ENCODE results near the gene THSD7B. TPM values are rescaled to one million over a fixed set of nuclear protein-coding genes. Genes with fewer than 3 reads are reported as not detected.
"Not testable (repeated sequence)": the region's sequence is repeated elsewhere in the genome, so short reads cannot be mapped to it uniquely, and the experiment has no call there.

The THSD7B gene
- polyA plus RNA-seq, 12 donors = 0.52 to 2.0 (median 0.83) TPM; not detected in 2

DNA sequence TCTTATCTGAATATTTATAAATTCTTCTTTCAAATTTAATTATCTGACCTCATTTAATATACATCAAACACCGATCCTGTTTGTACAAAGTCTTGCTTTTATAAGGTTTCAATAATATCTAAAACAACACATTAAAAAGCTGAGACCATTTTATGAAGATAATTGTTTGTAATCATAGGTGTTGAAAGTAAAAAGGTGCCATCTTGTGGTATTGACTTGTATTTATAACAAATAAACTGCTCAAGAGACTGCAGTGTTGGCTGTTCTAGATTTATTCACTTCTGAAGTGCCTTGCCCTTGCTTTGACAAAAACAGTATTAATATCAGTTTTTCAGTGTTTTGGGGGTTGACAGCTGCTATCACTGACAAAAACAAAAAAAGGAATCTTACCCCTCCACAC, 912.1 kb downstream of the THSD7B start:
- no peak for DNase-seq

DNA sequence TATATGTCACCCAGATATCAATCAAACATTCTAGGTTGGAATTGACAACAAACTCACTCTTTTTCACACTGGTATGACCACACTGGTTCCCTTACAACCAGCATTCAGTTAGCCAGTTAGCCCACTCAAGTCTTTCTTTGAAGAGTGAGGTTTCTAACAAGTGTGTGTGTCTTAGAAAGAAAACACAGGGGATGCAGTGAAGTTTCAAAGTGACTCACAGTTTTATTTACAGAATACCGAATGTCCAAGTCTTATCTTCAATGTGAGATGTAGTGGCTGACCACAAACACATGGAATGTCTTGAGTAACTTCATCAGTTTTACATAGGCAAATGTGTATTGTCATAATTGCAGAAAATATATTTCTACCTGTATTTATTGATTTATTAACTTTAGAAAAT, 924.2 kb downstream of the THSD7B start:
- DNase-seq = no peak

DNA sequence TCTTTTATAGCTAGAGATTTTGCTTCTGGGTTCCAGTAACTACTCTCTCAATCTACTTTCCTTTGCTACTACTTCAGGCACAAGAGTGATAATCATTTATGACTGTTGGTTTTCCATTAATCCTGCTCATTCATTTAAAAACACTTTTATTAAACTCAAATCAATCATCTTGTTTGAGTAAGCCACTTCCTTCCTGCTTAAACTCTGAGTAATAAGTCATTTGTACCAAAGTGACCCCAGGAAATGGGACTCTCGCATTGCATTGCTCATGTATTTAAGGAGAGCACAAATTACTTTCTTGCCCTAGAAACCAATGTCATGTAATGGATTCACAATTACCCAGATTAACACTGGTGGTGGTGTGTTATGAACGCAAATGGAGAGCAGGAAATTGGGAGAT, 928.2 kb downstream of the THSD7B start:
- DNase-seq = no peak

DNA sequence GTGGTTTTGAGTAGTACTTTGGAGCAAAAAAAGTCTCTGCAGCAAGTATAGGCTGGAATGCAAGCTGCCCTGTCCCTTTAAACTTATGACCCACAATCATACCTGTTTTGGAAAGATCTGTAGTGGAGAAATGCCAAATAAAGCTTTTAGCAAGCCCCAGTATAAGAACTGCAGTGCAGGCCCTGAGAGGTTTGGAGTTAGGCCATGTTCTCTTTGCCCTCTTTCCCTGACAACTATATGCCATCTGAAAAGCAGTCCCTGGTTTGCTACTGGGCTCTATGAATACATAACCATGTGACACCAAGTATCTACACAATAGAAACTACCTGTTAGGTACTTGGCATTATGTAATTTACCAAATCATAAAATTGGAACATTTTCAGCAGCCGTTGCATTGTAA, 931.6 kb downstream of the THSD7B start:
- DNase-seq = no peak

DNA sequence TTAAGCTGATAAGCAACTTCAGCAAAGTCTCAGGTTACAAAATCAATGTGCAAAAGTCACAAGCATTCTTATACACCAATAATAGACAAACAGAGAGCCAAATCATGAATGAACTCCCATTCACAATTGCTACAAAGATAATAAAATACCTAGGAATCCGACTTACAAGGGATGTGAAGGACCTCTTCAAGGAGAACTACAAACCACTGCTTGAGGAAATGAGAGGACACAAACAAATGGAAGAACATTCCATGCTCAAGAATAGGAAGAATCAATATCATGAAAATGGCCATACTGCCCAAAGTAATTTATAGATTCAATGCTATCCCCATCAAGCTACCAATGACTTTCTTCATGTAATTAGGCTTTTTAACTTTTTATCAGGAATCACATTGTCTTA, 934.9 kb downstream of the THSD7B start:
- not testable (repeated sequence) for DNase-seq

DNA sequence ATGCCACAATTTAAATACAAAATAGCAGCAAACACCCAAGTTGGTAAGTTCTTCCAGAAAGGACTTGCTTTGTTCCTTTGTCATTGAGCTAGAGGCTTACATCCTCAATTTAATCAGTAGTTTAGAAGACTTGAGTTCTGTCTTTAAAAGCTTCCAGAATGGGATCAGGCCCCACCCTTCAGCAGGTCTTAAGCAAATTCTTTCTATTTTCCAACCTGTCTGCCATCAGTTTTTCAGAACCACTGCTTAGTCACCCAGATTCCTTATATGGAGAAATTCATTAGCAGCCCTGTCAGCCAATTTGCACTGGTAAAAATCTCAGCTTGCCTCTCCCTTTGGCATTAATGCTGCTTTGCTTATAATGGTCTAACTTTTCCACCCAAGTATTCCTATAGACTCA, 935.3 kb downstream of the THSD7B start:
- no peak for DNase-seq

DNA sequence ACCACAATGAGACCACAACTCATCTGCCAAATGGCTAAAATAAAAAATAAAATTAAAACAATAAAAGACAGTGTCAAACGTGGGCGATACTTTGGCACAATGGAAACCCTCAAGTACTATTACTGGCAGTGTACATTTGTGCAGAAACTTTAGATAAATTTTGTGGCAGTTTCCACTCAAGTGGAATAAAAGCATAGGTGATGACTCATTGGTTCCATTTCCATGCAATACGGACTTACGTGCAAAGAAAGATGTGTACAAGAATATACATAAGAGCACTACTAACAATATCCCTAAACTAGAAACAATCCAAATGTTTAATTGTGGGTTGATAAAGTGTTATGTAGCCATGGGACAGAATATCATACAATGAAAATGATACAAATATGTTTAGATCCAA, 940.0 kb downstream of the THSD7B start:
- no peak for DNase-seq

DNA sequence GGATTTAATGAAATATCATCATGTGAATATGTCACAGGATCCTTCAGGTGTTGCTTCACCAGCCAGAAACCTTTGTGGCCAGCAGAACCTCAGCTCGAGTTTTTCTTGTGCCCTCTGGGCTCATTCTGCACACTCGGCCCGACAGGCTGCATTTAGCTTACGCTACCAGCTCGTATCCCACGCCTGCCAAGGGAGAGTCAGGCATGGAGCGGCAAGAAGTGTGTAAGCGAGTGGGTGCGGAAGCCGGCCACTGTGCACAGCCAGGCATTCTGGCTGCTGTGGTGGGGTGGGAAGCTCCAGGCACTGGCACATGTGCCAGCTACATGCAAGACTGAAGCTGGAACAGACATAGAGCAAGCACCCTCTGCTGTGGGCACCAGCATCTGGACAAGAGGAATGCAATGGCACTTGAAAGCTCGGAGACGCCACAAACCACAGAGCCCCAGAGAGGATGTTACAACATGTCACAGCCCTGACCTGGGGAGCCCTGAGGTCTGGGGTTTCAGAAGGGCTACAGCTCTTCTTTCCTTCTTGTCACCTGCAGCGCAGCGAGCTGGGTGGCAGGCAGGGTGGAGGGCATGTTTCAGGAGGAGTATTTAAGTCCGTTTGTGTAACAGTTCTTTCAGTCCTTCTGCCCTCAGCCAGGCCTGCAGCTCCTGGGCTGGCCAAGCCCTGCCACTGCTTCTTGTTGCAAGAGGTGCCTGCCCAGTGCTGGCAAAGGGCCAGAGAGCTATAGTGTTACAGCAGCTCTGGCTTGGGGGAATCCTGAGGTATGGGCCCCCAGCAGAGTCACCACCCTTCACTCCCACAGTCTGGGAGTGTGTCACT, 941.7 kb downstream of the THSD7B start:
- no peak for DNase-seq

DNA sequence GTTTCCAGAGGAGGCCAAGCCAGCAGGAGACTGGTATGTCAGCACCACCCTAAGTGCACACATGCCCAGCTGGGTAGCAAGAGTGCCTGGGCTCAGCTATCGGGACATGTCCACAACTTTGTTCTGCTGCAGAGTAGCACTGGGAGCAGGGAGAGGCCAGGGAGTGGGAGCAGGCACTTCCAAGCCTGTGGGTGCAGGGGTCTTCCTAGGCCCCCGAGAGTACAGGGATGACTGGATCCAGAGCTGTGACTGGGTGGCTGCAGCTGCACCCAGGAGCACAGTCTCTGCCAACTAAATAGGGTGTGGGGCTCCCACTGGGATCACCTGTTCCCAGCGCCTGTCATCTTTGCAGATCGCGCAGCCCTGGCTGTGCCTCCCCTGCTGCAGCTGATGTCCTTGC, 943.0 kb downstream of the THSD7B start:
- DNase-seq = no peak

DNA sequence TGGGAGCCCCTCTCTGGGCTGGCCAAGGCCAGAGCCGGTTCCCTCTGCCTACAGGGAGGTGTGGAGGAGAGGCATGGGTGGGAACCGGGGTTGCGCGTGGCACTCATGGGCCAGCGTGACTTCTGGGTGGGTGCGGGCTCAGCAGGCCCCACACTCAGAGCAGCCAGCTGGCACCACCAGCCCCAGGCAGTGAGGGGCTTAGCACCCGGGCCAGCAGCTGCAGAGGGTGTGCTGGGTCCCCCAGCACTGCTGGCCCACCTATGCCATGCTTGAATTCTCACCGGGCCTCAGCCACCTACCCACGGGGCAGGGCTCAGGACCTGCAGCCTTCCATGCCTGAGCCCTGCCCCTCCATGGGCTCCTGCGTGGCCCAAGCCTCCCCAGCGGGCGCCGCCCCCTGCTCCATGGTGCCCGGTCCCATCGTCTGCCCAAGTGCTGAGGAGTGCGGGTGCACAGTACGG, 950.4 kb downstream of the THSD7B start:
- DNase-seq = no peak

DNA sequence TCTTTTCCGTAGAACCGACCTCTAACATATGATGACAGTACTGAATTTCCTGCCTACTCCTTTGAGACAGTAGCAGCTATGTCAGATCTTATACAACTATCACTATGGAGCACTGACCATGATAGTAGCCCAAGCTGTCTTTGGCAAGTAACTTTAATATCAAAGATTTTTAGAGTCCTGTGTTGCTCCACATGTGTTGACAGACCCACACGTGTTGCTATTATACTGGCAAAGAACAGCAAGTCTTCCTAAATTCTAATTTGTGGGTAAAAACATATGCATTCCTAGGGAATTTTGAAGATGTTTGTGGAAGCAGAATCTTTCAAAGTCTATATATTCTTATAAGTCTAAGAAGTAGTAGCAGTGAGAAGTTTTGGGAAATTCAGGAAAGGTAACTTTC, 953.4 kb downstream of the THSD7B start:
- no peak for DNase-seq

DNA sequence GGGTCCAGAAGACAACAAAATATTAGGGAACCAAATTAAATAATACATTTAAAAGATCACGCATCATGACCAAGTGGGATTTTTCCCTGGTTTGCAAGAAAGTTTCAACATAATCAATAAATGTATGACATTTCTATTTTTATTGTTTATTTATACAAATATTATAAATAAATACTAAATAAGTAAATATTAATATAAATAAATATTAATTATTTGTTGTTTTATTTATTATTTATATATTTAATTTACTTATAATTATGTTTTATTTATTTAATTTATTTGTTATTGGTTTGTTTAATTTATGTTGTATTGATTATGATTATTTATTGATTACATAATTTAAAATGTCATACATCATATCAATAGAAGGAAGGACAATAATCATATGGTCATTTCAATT, 956.4 kb downstream of the THSD7B start:
- DNase-seq = no peak

DNA sequence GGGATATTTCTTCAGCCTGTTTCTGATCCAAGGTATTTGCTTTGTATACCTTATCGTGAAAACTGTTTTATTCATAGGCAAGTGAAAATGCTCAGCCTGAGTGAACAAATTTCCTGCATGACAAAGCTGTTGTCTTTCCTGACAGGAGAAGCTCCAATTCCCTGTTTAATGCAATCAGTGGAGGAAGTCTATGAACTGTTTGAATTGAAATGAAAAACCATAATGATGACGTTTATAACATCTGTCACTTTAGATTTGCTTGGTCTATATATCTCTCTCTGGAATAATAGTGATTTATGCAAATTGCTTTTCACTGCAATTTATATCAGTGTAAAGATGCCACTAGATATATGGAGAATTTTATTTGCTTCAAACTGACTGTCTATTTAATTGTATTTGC, 959.6 kb downstream of the THSD7B start:
- DNase-seq = no peak
